ENCODE data around the gene DPP4.
"Not testable (repeated sequence)": the region's sequence is repeated elsewhere in the genome, so short reads cannot be mapped to it uniquely, and the experiment has no call there.

DPP4 gene

DNA sequence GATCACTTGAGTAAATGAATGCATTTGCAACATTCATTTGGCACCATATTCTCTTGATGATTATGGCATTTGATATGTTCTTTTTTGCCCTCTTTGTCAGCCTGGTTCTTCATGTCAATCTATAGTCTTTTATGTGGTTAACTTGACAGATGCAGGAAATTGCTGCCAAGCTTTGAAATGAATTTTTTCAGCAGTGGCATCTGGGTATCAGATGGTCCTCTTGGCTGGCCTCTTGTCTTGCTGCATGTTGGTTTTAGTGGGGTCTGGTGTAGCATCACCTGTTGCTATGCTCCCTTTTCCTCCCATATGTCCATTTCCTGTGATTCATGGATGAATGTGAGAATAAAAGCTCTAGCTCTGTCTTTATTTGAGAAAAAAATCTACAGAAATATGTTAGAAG is 119.9 kb downstream of the DPP4 start:
- in situ Hi-C loops (cut with MboI; ENCODE audit: low sequenced_read_pairs, unreplicated experiment), result no loop called here
- no peak for DNase-seq (ENCODE audit: low spot score)
- TF ChIP-seq CTCF (IDR thresholded peaks at IDR 0.05; ENCODE audit: borderline replicate concordance, control extremely low read depth, extremely low read depth, insufficient read depth, missing control alignments), result no peak

- in situ Hi-C loops (cut with MboI; ENCODE audit: low sequenced_read_pairs, unreplicated experiment); DNase-seq (ENCODE audit: low spot score): not testable (repeated sequence)
Observed at GRCh38 chr2:161953367-161953766, 120.6 kb downstream of the DPP4 start.

GRCh38 chr2:161952783-161953191 is 121.2 kb downstream of the DPP4 start:
- in situ Hi-C loops (cut with MboI; ENCODE audit: low sequenced_read_pairs, unreplicated experiment), result no loop called here
- no peak for TF ChIP-seq CTCF (IDR thresholded peaks at IDR 0.05; ENCODE audit: borderline replicate concordance, control extremely low read depth, extremely low read depth, insufficient read depth, missing control alignments)
- no peak for DNase-seq (ENCODE audit: low spot score)

DNA sequence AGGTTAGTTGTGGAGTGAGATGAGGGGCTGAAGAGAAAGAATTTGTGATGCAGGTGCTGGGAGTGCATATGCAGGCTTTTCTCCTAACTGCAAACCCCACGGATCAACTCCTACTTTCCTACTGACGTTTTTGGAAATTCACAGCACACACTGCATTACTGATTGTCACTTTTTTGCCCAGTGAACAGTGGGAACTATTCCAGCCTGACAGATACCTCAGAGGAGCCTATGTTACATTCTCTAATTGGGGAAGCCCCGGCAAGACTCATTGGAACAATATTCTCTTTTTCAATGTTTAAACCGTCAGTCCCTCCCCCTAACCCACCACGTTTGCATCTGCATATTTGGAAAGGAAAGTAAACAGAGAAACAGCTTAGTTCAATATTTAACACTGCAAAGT is 126.2 kb downstream of the DPP4 start:
- no peak for TF ChIP-seq CTCF (IDR thresholded peaks at IDR 0.05; ENCODE audit: borderline replicate concordance, control extremely low read depth, extremely low read depth, insufficient read depth, missing control alignments)
- in situ Hi-C loops (cut with MboI; ENCODE audit: low sequenced_read_pairs, unreplicated experiment), result no loop called here
- no peak for DNase-seq (ENCODE audit: low spot score)

DNA sequence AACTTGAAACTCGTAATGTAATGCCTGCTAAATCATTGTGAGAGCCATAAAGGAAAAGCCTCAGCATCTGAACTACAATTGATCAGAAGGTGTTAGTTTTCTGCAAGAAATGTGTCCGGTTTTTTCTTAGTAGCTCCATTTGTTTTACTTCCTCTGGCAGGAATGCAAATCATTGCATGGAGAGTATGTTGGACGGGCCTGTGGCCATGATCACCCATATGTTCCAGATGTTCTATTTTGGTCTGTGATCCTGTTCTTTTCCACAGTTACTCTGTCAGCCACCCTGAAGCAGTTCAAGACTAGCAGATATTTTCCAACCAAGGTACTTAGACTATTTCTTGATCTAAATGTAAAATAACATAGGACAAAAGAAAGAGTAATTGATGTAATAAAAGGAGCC is 126.6 kb downstream of the DPP4 start:
- no peak for DNase-seq (ENCODE audit: low spot score)
- TF ChIP-seq CTCF (IDR thresholded peaks at IDR 0.05; ENCODE audit: borderline replicate concordance, control extremely low read depth, extremely low read depth, insufficient read depth, missing control alignments), result no peak
- in situ Hi-C loops (cut with MboI; ENCODE audit: low sequenced_read_pairs, unreplicated experiment), result no loop called here

GRCh38 chr2:161946489-161947107 is 127.4 kb downstream of the DPP4 start:
- no peak for DNase-seq (ENCODE audit: low spot score)
- no peak for TF ChIP-seq CTCF (IDR thresholded peaks at IDR 0.05; ENCODE audit: borderline replicate concordance, control extremely low read depth, extremely low read depth, insufficient read depth, missing control alignments)
- in situ Hi-C loops (cut with MboI; ENCODE audit: low sequenced_read_pairs, unreplicated experiment), result no loop called here

- no peak for DNase-seq (ENCODE audit: low spot score)
- TF ChIP-seq CTCF (IDR thresholded peaks at IDR 0.05; ENCODE audit: borderline replicate concordance, control extremely low read depth, extremely low read depth, insufficient read depth, missing control alignments), result no peak
- in situ Hi-C loops (cut with MboI; ENCODE audit: low sequenced_read_pairs, unreplicated experiment), result no loop called here
Observed at GRCh38 chr2:161943011-161943410, 131.0 kb downstream of the DPP4 start.

All from GM13976 (cell line).